Dendritic cell treated with granulocyte-macrophage colony-stimulating factor and Interleukin-4, amounts not matched to agents 40 ng/mL and 50 ng/mL, for 4 days (primary cell): ENCODE measurements around the gene GPR142.

Experiments
- H3K27ac Mint-ChIP-seq: one replicate; pipeline ENCODE4 v1.8.0; 2022; ENCODE audit warnings: mild to moderate bottlenecking, mixed read lengths
- H3K27me3 Mint-ChIP-seq: one replicate; pipeline ENCODE4 v1.8.0; 2022; ENCODE audit warnings: mild to moderate bottlenecking, mixed read lengths
- H3K36me3 Mint-ChIP-seq: one replicate; pipeline ENCODE4 v1.8.0; 2022; ENCODE audit warnings: low read depth, mixed read lengths
- H3K4me1 Mint-ChIP-seq: one replicate; pipeline ENCODE4 v1.8.0; 2022; ENCODE audit warnings: low read depth, mixed read lengths
- H3K4me3 Mint-ChIP-seq: one replicate; pipeline ENCODE4 v1.8.0; 2022; ENCODE audit warnings: mild to moderate bottlenecking, moderate library complexity, mixed read lengths
- H3K9me3 Mint-ChIP-seq: one replicate; pipeline ENCODE4 v1.8.0; 2022; ENCODE audit warnings: mixed read lengths
- intact Hi-C: fragments of 100-400 bp; cut with micrococcal nuclease; formaldehyde crosslinking; loops from one replicate; pipeline ENCODE4 v1.15.0; 2022

GPR142 gene

DNA sequence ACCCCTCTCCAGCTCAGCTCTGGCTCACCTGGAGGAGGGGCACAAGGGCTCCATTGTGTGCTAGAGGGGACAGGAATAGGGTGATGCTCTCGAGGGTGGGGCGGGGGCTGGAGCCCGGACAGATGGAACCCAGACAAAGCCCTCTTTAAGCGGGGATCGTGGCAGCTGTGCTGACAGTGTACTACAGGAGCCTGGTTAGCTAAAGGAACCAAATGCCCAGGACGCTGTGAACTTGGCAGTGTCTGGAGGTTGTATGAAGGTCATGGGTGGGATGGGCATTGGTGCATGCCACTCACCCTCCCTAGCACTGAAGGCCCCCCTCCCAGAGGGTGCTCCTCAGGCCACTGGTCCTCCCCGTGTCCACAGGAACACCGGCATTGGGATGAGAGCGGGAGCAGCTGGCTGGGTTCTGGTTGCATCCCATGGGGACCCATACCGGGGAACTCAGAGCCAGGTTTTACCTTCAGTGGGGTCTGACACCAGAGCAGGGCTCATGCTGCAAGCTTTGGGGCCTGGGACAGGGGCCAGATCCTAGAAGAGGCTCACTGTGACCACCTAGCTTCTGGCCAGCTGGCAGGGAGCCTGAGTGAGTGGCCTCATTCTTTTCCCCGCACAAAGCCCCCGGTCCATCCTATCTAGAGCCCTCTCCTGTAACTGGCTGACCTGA is 29.3 kb upstream of the GPR142 start:
- Mint-ChIP-seq H3K9me3 (no peaks in the 10 kb centered on the region), H3K4me1 (peaks cover under 1% of the 10 kb centered on the region), H3K36me3 (no peaks in the 10 kb centered on the region), H3K4me3 (no peak overlapping the region), H3K27me3 (peaks cover 24% of the 10 kb centered on the region), H3K27ac (no peak overlapping the region)
- intact Hi-C loops, result no loop called here

DNA sequence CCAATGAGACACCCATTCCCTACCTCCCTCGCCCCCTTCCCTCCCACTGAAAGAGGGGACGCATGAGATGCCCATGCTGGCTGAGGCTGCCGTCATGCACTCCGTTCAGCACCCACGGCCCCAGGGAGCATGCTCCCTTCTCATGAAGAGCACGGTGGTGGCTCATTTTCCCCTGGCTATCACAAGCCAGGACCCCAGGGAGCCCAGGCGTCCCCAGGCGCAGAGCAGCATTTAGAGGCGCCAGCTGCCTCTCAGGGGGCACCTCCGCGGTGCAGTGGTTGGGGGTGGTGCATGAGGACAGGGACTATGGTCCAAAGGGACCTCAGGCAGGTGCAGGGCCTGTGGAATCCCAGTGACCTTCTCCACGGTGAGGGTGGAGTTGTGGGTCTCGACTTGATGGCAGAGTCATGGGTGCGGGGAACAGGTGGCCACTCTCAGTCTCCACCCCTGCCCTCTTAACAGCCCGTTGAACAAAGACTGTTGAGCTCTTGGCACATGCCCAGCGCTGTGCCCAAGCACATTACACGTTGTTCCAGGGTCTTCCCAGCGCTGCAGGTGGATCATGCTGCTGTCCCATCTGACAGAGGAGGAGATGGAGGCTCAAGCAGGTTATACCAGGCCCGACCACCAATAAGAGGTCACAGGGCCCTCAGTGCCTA is 27.6 kb upstream of the GPR142 start:
- Mint-ChIP-seq H3K36me3 (no peaks in the 10 kb centered on the region), H3K27me3 (peaks cover 29% of the 10 kb centered on the region), H3K27ac (no peak overlapping the region), H3K4me1 (no peaks in the 10 kb centered on the region), H3K4me3 (no peak overlapping the region), H3K9me3 (no peaks in the 10 kb centered on the region)
- intact Hi-C loops, result no loop called here

DNA sequence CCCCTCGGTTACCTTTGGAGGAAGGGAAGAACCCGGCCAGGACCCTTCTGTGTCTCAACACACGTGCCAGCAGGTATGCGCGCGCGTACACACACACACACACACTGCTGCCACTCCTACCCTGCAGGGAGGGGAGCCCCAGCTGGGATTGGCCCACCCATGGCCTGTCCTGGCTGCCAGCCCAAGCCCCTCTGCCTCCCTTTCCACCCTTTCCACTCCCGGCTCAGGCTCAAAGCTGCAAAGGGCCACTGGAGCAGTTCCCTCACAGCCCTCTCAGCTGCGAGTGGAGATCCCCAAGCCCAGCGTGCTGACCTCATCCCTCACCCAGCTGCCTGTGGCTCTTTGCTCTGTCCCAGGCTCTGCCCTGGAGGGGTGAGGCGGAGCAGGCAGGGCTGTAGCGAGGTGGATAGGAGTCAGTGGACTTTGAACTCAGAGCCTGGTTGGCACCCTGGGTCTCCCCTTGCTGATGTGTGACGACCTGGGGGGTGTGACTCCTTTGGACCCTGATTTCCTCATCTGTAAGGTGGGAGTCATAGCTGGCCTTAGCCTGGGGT is 26.8 kb upstream of the GPR142 start:
- peaks cover 36% of the 10 kb centered on the region for H3K27me3 Mint-ChIP-seq
- no peaks in the 10 kb centered on the region for H3K36me3 Mint-ChIP-seq
- H3K4me1 Mint-ChIP-seq, result no peaks in the 10 kb centered on the region
- H3K4me3 Mint-ChIP-seq, result no peak overlapping the region
- no peaks in the 10 kb centered on the region for H3K9me3 Mint-ChIP-seq
- H3K27ac Mint-ChIP-seq, result no peak overlapping the region
- intact Hi-C loops, result no loop called here

DNA sequence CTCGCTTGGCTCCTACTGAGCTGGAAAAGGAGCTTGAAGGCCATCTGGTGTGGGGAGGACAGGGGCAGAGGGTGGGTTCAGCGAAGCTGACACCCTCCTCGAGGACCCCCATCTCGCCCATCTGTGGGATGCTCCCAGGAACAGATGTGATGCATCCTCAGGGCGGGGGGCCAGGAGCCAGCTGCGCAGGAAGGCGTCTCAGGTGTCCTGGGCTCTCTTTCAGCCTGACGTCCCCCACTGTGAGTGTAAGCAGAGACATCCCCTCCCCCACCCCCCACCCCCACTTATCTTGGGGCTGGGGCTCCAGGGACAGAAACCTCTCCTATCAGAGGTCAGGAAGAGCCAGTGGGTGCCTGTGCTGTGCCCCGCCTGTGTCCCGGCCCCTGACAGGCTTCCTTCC is 25.1 kb upstream of the GPR142 start:
- no peaks in the 10 kb centered on the region for H3K9me3 Mint-ChIP-seq
- no peak overlapping the region for H3K27ac Mint-ChIP-seq
- peaks cover 33% of the 10 kb centered on the region for H3K27me3 Mint-ChIP-seq
- no peak overlapping the region for H3K4me3 Mint-ChIP-seq
- no peaks in the 10 kb centered on the region for H3K4me1 Mint-ChIP-seq
- intact Hi-C loops, result no loop called here
- H3K36me3 Mint-ChIP-seq, result no peaks in the 10 kb centered on the region

DNA sequence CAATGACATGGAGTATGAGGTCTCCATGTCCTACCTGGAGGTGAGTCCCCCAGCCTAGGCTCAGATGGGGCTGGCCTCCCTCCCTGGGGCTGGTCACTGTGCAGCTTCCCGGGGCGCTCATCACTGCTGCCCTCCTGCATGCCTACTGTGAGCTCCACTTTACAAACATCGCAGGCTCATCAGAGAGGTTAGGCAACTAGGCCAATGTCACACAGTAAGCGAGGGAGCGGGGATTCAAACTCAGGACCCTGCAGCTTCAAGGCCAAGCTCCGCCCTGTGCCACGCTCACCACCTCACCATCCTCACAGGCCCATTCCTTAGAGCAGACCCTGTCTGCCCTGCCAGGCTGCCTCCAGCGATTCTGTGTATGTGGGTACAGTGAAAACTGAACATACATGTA is 24.2 kb upstream of the GPR142 start:
- intact Hi-C loops, result no loop called here
- no peaks in the 10 kb centered on the region for H3K4me1 Mint-ChIP-seq
- no peaks in the 10 kb centered on the region for H3K36me3 Mint-ChIP-seq
- peaks cover 32% of the 10 kb centered on the region for H3K27me3 Mint-ChIP-seq
- H3K4me3 Mint-ChIP-seq, result no peak overlapping the region
- no peak overlapping the region for H3K27ac Mint-ChIP-seq
- no peaks in the 10 kb centered on the region for H3K9me3 Mint-ChIP-seq

DNA sequence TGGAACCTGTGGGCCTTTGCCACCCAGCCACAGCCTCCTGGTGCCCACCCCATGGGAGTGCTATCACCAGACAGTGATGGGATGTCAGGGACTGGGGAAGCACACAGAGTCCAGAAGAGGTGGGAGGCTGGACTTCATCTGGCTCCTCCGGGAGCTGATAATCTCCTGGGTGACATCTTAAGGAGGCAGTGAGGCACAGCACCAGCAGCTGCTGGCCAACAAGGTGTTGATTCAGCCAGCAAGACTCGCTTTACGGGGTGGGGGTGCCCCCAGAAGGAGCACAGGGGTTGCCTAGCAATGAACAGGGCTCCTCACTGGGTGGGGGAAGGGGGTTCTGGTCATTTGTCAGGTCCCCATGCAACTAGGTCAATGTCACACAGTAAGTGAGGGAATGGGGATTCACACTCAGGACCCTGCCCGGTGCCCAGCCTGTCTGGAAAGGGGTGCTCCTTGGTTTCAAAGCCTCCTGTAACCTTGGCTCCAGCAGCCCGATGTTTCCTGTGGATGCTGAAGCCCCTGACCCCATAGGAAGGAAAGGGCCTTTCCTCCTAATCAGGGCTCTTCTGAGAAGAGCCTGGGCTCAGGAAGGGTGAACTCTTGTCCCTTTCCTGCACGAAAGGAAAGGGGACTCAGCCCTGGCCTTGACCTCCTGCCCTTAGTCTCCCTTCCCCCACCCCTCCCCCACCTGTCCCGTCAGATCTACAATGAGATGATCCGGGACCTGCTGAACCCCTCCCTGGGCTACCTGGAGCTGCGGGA is 23.6 kb upstream of the GPR142 start:
- peaks cover 34% of the 10 kb centered on the region for H3K27me3 Mint-ChIP-seq

DNA sequence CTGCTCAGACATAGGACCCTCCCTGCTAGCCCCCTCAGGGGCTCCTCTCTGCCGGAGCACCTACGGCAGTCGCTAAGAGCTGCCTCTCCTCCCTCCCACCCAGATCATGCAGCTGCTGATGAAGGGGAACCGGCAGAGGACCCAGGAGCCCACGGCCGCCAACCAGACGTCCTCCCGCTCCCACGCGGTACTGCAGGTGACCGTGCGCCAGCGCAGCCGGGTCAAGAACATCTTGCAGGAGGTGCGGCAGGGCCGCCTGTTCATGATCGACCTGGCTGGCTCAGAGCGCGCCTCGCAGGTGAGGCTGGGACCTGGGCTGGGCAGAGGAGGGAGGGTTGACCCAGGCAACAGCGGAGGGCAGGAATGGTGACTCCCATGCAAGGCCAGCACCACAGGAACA is 22.6 kb upstream of the GPR142 start:
- H3K9me3 Mint-ChIP-seq, result no peaks in the 10 kb centered on the region
- intact Hi-C loops, result no loop called here
- peaks cover 38% of the 10 kb centered on the region for H3K27me3 Mint-ChIP-seq
- H3K27ac Mint-ChIP-seq, result no peak overlapping the region
- no peaks in the 10 kb centered on the region for H3K36me3 Mint-ChIP-seq
- H3K4me1 Mint-ChIP-seq, result no peaks in the 10 kb centered on the region
- H3K4me3 Mint-ChIP-seq, result no peak overlapping the region

More for the DNA sequence above, 23.6 kb upstream of the GPR142 start:
- Mint-ChIP-seq H3K4me1 (no peaks in the 10 kb centered on the region), H3K36me3 (no peaks in the 10 kb centered on the region), H3K27ac (no peak overlapping the region), H3K9me3 (no peaks in the 10 kb centered on the region), H3K4me3 (no peak overlapping the region)
- intact Hi-C loops, result no loop called here

DNA sequence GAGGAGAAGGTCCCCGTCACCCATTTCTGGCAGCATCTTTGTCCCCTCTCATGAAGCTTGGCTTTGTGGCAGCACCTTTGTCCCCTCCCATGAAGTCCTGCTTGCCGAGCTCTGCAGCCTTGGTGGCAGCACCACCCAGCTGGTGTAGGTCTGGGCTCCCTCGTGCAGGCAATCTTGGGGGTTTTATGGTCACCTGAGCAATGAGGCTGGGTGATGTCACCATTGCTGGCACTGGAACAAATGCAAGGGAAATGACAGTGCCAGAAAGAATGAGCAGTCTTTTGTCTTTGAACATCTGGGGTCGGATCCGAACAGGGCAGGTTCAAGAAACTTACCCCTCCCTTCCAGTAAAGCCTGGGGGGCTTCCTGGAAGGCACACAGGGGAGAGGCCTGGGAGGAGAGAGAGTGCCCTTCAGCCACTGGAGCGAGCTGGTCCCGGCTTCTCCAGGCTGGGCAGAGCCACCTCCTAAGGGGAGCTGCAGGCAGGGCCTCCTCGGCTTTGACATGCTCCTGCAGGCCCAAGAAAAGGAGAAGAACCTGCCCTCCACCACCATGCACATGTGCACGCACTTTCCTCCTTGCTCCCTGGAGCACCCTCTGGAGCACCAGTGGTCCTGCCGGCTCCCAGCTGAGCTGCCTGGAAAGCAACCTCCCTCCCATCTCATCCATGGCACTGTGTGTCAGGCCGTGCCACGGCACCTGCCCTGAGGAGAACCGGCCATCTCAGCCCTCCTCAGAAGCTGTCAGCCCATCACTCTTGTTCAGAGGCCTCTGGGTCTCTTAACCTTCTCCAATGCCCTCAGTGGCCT is 21.7 kb upstream of the GPR142 start:
- Mint-ChIP-seq H3K9me3 (no peaks in the 10 kb centered on the region), H3K27me3 (peaks cover 47% of the 10 kb centered on the region), H3K27ac (no peak overlapping the region)

DNA sequence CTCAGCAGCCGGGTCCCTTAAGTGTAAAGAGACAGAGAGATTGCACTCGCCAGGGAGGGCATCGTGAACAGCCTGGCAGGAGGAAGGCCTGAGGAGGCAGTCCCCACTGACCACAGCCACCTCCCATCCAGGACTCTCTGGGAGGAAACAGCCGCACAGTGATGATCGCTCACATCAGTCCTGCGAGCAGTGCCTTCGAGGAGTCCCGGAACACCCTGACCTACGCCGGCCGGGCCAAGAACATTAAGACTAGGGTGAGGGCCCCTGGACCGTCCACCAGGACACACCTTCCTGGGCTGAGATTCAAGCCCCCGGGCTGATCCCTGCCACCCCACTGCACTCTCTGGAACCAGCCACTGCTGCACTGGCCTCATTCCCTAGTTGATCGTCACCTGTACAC is 19.7 kb upstream of the GPR142 start:
- Mint-ChIP-seq H3K27me3 (peaks cover 65% of the 10 kb centered on the region), H3K27ac (no peak overlapping the region)

More for the DNA sequence above, 21.7 kb upstream of the GPR142 start:
- no peaks in the 10 kb centered on the region for H3K4me1 Mint-ChIP-seq
- intact Hi-C loops, result no loop called here
- no peaks in the 10 kb centered on the region for H3K36me3 Mint-ChIP-seq
- no peak overlapping the region for H3K4me3 Mint-ChIP-seq

DNA sequence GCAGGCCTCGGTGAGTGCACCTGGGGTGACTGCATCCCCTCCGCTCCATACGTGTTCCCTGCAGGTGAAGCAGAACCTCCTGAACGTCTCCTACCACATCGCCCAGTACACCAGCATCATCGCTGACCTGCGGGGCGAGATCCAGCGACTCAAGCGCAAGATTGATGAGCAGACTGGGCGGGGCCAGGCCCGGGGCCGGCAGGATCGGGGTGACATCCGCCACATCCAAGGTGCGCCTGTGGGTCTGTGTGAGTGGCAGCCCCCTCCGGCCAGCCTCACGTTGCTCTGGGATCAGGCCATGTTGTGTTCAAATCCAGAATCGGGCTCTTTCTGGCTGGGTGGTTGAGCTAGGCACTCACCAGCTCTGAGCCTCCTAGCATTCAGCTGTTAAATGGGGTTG is 18.2 kb upstream of the GPR142 start:
- Mint-ChIP-seq H3K9me3 (no peaks in the 10 kb centered on the region), H3K27ac (no peak overlapping the region), H3K36me3 (no peaks in the 10 kb centered on the region), H3K27me3 (peaks cover 79% of the 10 kb centered on the region), H3K4me3 (no peak overlapping the region), H3K4me1 (peaks cover 5% of the 10 kb centered on the region)
- intact Hi-C loops, result no loop called here

More for the DNA sequence above, 19.7 kb upstream of the GPR142 start:
- Mint-ChIP-seq H3K4me3 (no peak overlapping the region), H3K4me1 (no peaks in the 10 kb centered on the region), H3K36me3 (no peaks in the 10 kb centered on the region), H3K9me3 (no peaks in the 10 kb centered on the region)
- intact Hi-C loops, result no loop called here

DNA sequence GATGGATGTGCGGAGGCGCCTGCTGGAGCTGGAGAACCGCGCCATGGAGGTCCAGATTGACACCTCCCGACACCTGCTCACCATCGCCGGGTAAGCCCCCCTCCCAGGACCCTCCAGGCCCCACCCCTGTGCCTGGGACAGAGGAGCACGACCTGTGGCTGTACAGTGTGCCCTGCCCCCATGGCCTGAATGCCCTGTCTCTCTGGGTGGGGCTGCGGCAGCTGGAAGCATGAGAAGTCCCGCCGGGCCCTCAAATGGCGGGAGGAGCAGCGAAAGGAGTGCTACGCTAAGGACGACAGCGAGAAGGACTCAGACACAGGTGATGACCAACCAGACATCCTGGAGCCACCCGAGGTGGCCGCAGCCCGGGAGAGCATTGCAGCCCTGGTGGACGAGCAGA is 16.8 kb upstream of the GPR142 start:
- no peak overlapping the region for H3K4me3 Mint-ChIP-seq
- H3K27me3 Mint-ChIP-seq, result peaks cover 81% of the 10 kb centered on the region
- H3K9me3 Mint-ChIP-seq, result no peaks in the 10 kb centered on the region
- no peak overlapping the region for H3K27ac Mint-ChIP-seq
- peaks cover 8% of the 10 kb centered on the region for H3K4me1 Mint-ChIP-seq
- no peaks in the 10 kb centered on the region for H3K36me3 Mint-ChIP-seq
- intact Hi-C loops, result no loop called here

DNA sequence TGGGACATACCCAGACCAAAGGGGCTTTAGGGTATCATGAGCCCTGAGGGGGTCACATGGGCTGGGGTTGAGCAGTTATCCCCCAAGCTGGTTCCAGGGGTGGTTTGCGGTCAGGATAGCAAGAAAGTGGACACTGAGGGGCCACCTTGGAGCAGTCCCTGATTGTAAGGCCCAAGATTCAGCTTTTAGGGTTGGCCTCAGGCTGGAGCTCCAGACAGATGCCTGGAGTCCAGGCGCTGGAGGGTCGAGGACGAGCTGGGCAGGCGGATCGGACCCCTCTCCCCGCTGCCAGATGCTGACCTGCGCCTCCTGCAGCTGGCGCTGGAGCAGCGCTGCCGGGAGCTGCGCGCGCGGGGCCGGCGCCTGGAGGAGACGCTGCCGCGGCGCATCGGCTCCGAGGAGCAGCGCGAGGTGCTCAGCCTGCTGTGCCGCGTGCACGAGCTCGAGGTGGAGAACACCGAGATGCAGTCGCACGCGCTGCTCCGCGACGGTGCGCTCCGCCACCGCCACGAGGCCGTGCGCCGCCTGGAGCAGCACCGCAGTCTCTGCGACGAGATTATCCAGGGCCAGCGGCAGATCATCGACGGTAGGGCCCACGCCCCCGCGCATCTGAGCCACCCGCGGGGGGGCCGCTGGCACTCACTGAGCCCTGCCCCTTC is 15.6 kb upstream of the GPR142 start:
- no peaks in the 10 kb centered on the region for H3K9me3 Mint-ChIP-seq
- intact Hi-C loops, result no loop called here
- no peaks in the 10 kb centered on the region for H3K36me3 Mint-ChIP-seq
- H3K4me1 Mint-ChIP-seq, result peaks cover 8% of the 10 kb centered on the region
- no peak overlapping the region for H3K27ac Mint-ChIP-seq
- no peak overlapping the region for H3K4me3 Mint-ChIP-seq
- H3K27me3 Mint-ChIP-seq, result peaks cover 89% of the 10 kb centered on the region

DNA sequence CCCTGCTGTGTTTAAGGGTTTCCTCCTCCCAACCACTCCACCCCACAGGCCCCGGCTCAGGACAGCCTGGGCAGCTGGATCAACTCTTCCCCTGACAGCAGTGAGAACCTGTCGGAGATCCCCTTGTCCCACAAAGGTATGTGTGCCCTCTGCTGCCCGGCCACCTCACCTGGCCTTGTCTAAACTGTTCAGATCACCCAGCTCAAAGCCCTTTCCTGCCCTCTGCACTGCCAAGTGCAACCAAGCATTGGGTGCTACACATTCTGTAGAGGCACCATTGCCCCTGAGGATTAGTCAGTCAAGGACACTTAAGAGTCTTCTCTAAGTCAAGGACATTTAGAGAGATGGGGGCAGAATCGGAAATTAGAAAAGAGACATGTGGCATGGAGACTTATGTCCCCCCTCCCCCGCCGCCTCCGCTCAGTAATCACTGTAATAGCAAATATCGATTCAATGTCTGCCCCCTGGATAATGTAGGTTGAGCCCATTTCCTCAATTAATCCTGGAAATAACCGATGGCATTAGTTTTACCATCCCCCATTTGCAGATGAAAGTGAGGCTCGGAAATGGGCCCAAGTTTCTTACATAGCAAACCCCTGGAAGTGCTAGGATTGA is 13.8 kb upstream of the GPR142 start:
- Mint-ChIP-seq H3K4me3 (no peak overlapping the region), H3K27me3 (peaks cover 96% of the 10 kb centered on the region), H3K27ac (no peak overlapping the region), H3K4me1 (peaks cover 8% of the 10 kb centered on the region), H3K36me3 (no peaks in the 10 kb centered on the region), H3K9me3 (no peaks in the 10 kb centered on the region)
- intact Hi-C loops, result loop anchor here (1.0 kb wide), 1 partner anchor 52 kb away; no protein-coding TSS in a partner anchor
